HFFc6 (cell line): ENCODE data around the gene C1orf21. TPM values are rescaled to one million over a fixed set of nuclear protein-coding genes. Genes with fewer than 3 reads are reported as not detected.

Experiments
- DNase-seq: peaks from one replicate; pipeline ENCODE4 v3.0.0-alpha.2; 2018
- H3K27ac Mint-ChIP-seq: 2 replicates; pipeline ENCODE4 v1.8.0; 2020; ENCODE audit warnings: mild to moderate bottlenecking, mixed read lengths
- H3K27me3 Mint-ChIP-seq: 2 replicates; pipeline ENCODE4 v1.8.0; 2021; ENCODE audit warnings: mild to moderate bottlenecking, moderate library complexity, mixed read lengths; ENCODE audit not compliant: insufficient read depth
- H3K36me3 Mint-ChIP-seq: 2 replicates; pipeline ENCODE4 v1.8.0; 2021; ENCODE audit warnings: low read depth, mixed read lengths
- H3K4me1 Mint-ChIP-seq: 2 replicates; pipeline ENCODE4 v1.8.0; 2020; ENCODE audit warnings: low read depth, mixed read lengths
- H3K4me3 Mint-ChIP-seq: 2 replicates; pipeline ENCODE4 v1.8.0; 2020; ENCODE audit warnings: mild to moderate bottlenecking, moderate library complexity, mixed read lengths
- H3K9me3 Mint-ChIP-seq: 2 replicates; pipeline ENCODE4 v1.8.0; 2020; ENCODE audit warnings: mild to moderate bottlenecking, mixed read lengths
- CTCF ChIP-seq: fragments of 200-600 bp; sonication (generic); IDR thresholded peaks from 2 replicates; pipeline ENCODE4 v1.5.0; 2021; ENCODE audit warnings: antibody characterized with exemption, mild to moderate bottlenecking
- total RNA-seq, 6 experiments: library from RNA; stranded (reverse); fragmentation: NEBNext Ultra II Directional; extraction: Animal tissue kit (Norgen Biotek cat#: 25700); gene quantifications; 2 replicates in 1 of 6; 3 replicates in 5 of 6; pipeline ENCODE4 v1.2.3, GENCODE V29; 2021

C1orf21 gene
- total RNA-seq, 6 experiments from 2014 or later, result 4.0 to 10.2 (median 8.5) TPM

GRCh38 chr1:184533049-184533448, 146.2 kb downstream of the C1orf21 start:
- Mint-ChIP-seq H3K4me1 (peaks cover 29% of the 10 kb centered on the region), H3K36me3 (peaks cover 2% of the 10 kb centered on the region), H3K27me3 (no peaks in the 10 kb centered on the region; the same call in none of the 2 replicates), H3K4me3 (no peak overlapping the region), H3K27ac (no peak overlapping the region), H3K9me3 (no peaks in the 10 kb centered on the region)
- TF ChIP-seq CTCF, result no peak
- DNase-seq, result no peak

GRCh38 chr1:184533915-184534314, 147.1 kb downstream of the C1orf21 start:
- Mint-ChIP-seq H3K4me3 (no peak overlapping the region), H3K27ac (no peak overlapping the region), H3K9me3 (peaks cover 8% of the 10 kb centered on the region; the same call in 1 of the 2 replicates), H3K4me1 (peaks cover 29% of the 10 kb centered on the region), H3K36me3 (peaks cover 11% of the 10 kb centered on the region), H3K27me3 (no peaks in the 10 kb centered on the region; the same call in none of the 2 replicates)
- no peak for TF ChIP-seq CTCF
- no peak for DNase-seq

GRCh38 chr1:184534690-184535089, 147.9 kb downstream of the C1orf21 start:
- Mint-ChIP-seq H3K27ac (no peak overlapping the region), H3K36me3 (peaks cover 17% of the 10 kb centered on the region), H3K4me3 (no peak overlapping the region), H3K9me3 (peaks cover 12% of the 10 kb centered on the region; the same call in 1 of the 2 replicates), H3K27me3 (no peaks in the 10 kb centered on the region; the same call in 1 of the 2 replicates), H3K4me1 (peaks cover 29% of the 10 kb centered on the region)
- TF ChIP-seq CTCF, result no peak
- no peak for DNase-seq

- no peak for TF ChIP-seq CTCF
- Mint-ChIP-seq H3K36me3 (peaks cover 17% of the 10 kb centered on the region), H3K27me3 (no peaks in the 10 kb centered on the region; the same call in 1 of the 2 replicates), H3K27ac (peak overlapping the region; percentile 7; the same call in 1 of the 2 replicates), H3K9me3 (peaks cover 12% of the 10 kb centered on the region; the same call in 1 of the 2 replicates), H3K4me1 (peaks cover 29% of the 10 kb centered on the region), H3K4me3 (no peak overlapping the region)
- peak; percentile 6 for DNase-seq
These were observed 148.6 kb downstream of the C1orf21 start for GRCh38 chr1:184535191-184535970.

GRCh38 chr1:184536246-184536985, 149.6 kb downstream of the C1orf21 start:
- no peak overlapping the region for H3K27ac Mint-ChIP-seq
- H3K9me3 Mint-ChIP-seq, result peaks cover 12% of the 10 kb centered on the region; the same call in 1 of the 2 replicates
- TF ChIP-seq CTCF, result no peak
- no peak for DNase-seq
- H3K4me3 Mint-ChIP-seq, result no peak overlapping the region
- no peaks in the 10 kb centered on the region; the same call in 1 of the 2 replicates for H3K27me3 Mint-ChIP-seq
- peaks cover 23% of the 10 kb centered on the region for H3K4me1 Mint-ChIP-seq
- peaks cover 17% of the 10 kb centered on the region for H3K36me3 Mint-ChIP-seq
